ENCODE results near the gene DGCR2.

GRCh38 chr22:19059481-19060278 is 62.5 kb downstream of the DGCR2 start:
- TF ChIP-seq EZH2 (IDR thresholded peaks at IDR 0.05; ENCODE audit: borderline replicate concordance, insufficient read depth, low read length, poor library complexity, severe bottlenecking), result no peak
- TF ChIP-seq CTCF (IDR thresholded peaks at IDR 0.05; ENCODE audit: poor library complexity, severe bottlenecking), result no peak
- TF ChIP-seq POLR2AphosphoS5 (IDR thresholded peaks at IDR 0.05), result no peak
- no peak for TF ChIP-seq MXI1 (conservative IDR thresholded peaks at IDR 0.05; ENCODE audit: poor library complexity, severe bottlenecking)
- no peak for TF ChIP-seq RAD21 (conservative IDR thresholded peaks at IDR 0.05)
